UCSD-AML1 (cell line): ENCODE results near the gene SFXN5.
A peak's percentile ranks its signal among the peaks of the same experiment; 100 is the strongest.

ENCODE experiments used
- DNase-seq: peaks from one replicate; lab custom pipeline; 2025; ENCODE audit not compliant: unreplicated experiment; lab: John Stamatoyannopoulos, UW

SFXN5 gene

DNA sequence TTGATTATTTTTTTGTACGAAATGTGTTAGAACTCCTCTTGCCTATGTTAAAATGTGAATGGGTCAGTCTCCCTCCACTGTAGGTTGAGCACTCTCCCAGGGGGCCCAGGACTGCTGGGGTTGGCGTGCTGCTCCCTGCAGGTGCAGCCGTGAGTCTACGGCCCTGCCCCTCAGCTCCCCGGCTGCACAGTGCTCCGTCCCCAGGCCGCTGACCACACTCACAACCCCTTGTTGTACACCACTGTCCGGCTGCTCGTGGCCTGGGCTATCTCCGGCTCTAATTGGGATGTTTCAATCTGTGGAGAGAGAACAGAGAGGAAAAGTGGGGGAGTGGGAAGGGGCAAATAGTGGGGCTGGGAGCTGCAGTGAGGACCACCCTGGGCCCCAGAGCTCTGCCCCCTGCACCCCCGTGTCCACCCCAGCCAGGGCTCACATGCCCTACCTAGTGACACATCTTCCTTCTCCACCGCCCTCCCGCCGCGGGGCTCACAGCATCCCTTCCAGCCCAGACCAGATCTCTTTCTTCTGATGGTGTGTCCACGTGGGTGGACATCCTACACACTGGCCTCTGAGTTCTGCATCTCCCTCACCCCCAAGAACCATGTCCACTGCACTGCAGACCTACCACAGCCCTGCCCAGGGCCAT is 126.6 kb downstream of the SFXN5 start:
- DNase-seq: no peak

DNA sequence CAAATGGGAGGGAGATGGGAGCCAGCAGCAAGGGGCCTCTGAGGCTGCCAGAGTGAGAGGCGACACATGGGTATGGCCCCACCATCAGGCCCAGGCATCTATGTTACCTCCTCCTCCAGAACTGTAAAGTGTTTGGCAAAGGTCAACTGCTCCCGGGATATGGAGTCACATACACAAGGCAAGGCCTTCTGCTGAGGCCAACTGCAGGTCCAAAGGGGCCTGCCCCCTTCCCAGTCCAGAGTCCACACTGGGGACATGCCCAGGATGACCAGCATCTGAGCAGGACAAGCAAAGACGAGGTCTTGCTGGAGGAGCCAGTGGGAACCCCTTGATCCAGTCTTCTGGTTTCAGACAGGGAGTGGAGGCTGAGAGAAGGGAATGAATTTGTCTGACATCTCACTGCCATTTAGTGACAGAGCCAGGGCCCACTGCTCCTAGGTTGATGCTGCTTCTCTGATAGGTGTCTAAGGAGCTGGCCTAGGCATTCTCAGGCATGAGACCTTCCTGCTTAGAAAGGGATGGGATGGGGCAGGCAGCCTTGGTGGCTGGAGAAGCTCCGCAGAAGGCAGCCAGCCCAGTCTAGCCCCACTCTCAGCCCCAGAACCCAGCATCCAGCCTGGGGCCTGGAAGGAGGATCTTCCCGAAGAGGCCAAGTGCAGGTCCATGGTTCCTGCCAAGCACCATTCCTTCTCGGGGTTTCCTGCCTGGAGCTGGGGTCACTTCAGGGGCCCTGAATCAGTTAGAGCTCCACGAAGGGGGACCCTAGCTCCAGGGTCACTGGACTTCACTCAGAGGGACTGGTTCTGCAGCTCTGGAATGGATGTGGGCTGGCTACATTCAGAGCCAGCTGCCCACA is 127.7 kb downstream of the SFXN5 start:
- no peak for DNase-seq

DNA sequence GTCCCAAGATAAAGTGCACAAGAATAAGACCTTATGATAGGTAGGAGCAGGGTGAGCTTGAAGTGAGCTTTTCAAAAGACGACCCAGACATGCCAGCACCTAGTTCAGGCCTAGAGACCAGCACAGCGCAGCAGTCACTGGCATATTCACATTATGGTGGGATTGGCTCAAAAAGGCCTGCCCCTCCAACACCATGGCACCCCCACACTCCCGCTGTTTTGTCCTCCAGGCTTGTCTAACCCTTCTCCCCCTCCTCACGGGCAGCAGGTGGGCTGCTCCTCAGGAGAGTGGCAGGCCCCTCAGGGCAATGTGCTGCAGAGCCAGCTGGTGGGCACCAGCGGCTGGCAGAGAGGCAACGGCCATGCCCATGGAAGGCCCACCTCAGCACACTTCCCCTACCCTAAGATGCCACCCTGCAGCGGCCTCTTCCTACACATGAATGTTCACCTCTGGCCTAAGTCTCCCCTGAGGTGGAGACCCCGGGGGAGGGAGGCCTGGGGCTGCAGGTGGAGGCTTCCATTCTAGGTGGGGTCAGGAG is 128.6 kb downstream of the SFXN5 start:
- no peak for DNase-seq

DNA sequence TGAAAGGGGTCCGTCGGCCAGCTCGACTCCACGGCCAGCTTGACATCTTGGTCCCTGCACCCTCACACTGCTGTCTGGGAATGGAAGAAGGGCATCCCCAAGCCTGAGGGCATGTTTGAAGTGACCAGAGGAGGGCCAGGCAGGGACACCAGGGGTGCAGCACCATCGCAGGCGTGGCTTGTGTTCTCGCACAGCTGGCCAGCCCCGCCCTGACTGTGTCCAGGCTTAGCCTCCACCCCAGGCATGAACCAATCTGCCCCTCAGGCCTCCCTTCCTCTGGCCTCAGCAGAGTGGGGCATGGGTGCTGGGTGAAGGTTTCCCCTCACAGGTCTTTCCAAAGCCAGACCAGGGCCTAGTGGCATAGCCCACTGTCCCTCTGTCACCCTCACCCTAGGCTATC is 129.2 kb downstream of the SFXN5 start:
- no peak for DNase-seq

DNA sequence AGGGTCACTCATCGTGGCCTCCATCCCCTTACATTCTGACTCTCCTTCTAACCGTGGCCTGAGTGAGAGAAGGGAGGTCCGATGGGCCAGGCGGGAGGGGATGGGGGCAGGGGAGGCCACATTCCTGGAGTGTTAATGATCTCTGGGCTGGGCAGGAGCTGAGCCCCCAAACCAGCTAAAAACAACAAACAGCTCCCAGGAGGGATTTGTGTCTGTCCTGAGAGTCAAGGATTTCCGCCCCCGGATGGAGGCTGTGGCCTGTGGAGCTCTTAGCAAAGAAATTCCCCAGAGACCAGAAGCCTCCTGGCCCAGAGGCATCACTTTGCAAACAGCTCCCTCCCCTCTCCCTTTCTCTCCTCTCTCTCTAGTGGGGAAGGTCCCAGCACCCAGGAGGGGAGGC is 130.7 kb downstream of the SFXN5 start:
- DNase-seq: no peak

DNA sequence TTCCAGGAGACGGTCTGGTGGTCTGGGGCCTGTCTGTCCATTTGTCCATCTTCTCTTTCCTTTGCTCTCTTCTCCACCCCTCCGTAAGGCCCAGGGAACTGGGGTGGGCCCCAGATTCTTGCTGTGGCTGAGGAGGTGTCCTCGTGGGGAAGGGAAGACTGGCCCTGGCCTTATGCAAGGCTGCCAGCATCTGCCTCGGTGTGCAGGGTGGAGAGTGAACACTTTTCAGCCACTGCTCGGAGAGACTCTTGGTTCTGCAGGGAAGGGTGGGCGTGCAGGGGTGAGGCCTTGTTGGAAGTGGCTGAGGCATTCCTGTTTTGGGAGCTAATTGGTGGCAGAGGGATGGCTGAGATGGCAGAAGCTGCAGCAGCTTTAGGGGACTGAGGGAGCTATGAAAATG is 131.2 kb downstream of the SFXN5 start:
- DNase-seq: no peak

DNA sequence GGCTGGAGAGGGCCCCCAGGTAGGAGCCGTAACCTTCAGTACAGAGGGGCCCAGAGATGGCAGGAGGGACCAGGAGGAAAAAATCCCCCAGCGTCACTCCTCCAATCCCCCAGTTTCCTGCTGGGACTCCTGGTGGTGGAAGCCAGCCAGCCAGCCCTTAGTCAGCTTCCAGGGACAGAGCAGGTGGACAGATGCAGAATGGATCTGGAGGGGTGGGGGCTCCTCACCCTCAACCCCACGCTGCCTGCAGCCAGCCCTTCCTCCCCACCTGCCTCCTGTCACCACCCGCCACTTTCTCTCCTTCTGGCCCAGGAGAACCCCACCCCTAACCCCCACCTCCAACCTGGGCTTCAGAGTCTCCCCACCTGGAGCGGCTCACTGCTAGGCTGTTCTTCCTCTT is 133.1 kb downstream of the SFXN5 start:
- DNase-seq: no peak

DNA sequence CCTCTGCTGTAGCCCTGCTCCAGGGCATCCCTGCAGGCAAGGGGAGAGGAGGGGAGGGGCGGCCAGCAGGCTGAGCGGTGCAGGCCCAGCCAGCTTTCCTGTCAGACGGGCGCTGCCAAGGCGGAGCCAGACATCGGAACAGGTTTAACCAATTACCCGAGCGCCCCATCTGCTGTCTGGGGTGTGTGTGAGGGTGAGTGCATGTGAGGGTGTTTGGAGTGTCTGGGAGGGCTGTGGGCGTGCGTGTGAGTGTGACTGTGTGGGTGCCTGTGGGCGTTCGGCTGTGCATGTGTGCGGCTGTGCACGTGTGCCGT is 134.2 kb downstream of the SFXN5 start:
- DNase-seq: no peak

DNA sequence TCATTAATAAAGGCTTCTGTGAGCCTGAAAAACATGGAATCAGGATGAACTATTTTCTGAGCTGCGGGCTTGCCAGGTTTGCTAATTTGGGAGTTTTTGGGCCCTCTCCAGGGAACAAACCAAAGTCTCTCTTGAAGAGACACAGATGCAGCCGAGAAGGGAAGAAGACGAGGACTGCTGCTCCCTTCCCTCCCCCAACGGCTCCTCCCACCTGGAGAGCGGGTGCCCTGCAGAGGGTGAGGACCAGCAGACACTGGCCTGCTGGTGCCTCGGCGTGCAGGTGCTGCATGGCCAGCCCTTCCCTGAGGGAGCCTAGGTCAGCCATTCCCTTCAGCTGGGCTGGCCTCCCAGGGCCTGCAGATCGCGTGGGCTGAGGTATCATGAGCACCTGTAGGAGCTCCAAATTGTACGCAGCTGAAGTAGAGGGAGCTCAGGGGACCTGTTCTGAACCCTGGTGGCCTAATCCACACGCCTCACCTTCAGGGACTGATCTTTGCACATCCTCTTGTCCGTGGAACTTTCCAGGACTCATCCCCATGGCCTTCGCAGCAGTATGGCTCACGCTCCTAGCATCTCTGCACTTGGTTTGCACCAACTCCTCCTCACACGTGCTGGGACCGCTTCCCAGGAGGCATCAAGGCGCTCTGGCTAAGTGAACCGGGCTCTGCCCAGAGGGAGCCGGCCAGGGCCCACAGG is 134.7 kb downstream of the SFXN5 start:
- DNase-seq: no peak

DNA sequence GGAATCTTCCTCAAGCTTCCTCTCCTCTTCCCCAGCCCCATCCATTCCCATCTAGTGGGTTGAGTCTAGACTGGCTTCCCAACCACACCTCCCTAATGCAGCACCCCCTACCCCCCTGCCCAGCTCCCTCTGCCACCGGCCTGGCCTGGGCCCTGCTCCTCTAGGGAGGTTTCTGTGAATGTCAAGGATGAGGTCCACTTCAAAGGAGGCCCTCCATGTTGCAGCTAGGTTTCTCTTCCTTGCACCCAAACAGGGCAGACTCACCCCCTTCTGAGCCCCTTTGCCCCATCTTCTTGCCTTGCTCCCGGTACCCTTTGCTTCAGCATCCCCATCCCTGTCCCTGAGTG is 135.9 kb downstream of the SFXN5 start:
- DNase-seq: no peak

DNA sequence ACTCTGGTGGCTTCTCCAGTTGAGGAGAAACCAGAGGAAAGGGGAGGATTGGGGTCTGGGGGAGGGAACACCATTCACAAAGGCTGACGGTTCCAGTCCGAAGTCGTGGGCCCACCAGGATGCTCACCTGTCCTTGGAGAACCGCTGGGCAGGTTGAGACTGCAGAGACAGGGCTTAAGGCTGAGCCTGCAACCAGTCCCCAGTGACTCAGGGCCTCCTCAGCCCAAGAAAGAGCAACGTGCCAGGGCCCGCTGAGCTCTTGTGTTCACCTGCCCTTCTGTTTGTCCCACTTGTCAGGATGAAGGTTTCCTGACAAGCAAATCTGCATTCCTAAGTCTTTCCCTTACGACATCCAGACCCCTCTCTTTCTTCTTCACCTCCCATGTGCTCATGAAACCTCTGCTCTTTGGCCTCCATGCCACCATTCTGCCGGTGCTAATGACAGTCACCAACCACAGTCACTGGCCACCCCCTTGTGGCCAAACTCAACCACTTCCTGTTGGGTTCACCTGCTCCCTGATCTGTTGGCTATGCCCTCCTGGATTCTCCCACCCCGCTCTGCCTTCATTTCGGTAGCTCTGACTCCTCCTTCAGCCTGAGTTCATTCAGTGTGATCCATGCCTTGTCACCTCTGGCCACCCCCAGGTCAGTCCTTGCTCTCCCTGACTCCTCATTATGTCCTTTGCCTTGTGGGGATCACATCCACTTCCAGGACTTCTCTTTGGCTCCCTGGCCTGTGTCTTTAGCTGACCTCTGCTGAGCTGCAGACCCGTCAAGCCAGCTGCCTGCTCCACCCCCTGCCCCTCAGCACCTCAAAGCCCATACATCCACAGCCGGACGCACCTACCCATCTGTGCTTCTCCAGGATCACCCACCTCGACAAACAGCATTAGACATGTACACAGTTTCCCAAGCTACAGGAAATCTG is 136.6 kb downstream of the SFXN5 start:
- peak; percentile 17 for DNase-seq

DNA sequence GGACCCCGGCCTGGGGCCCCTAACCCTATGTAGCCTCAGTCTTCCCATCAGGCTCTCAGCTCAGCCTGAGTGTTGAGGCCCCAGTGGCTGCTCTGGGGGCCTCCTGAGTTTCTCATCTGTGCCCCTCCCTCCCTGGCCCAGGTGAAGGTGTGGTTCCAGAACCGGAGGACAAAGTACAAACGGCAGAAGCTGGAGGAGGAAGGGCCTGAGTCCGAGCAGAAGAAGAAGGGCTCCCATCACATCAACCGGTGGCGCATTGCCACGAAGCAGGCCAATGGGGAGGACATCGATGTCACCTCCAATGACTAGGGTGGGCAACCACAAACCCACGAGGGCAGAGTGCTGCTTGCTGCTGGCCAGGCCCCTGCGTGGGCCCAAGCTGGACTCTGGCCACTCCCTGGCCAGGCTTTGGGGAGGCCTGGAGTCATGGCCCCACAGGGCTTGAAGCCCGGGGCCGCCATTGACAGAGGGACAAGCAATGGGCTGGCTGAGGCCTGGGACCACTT is 137.8 kb downstream of the SFXN5 start:
- DNase-seq: no peak

DNA sequence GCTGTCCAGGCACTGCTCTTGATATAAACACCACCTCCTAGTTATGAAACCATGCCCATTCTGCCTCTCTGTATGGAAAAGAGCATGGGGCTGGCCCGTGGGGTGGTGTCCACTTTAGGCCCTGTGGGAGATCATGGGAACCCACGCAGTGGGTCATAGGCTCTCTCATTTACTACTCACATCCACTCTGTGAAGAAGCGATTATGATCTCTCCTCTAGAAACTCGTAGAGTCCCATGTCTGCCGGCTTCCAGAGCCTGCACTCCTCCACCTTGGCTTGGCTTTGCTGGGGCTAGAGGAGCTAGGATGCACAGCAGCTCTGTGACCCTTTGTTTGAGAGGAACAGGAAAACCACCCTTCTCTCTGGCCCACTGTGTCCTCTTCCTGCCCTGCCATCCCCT is 138.3 kb downstream of the SFXN5 start:
- DNase-seq: no peak

DNA sequence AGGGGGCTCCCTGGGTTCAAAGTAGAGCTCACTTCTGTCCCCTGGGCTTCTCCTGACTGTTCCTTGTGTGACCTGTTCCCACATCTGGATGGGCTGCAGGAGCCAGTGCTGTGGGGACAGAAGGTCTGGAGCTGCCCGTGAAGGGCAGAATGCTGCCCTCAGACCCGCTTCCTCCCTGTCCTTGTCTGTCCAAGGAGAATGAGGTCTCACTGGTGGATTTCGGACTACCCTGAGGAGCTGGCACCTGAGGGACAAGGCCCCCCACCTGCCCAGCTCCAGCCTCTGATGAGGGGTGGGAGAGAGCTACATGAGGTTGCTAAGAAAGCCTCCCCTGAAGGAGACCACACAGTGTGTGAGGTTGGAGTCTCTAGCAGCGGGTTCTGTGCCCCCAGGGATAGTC is 138.7 kb downstream of the SFXN5 start:
- DNase-seq: no peak

DNA sequence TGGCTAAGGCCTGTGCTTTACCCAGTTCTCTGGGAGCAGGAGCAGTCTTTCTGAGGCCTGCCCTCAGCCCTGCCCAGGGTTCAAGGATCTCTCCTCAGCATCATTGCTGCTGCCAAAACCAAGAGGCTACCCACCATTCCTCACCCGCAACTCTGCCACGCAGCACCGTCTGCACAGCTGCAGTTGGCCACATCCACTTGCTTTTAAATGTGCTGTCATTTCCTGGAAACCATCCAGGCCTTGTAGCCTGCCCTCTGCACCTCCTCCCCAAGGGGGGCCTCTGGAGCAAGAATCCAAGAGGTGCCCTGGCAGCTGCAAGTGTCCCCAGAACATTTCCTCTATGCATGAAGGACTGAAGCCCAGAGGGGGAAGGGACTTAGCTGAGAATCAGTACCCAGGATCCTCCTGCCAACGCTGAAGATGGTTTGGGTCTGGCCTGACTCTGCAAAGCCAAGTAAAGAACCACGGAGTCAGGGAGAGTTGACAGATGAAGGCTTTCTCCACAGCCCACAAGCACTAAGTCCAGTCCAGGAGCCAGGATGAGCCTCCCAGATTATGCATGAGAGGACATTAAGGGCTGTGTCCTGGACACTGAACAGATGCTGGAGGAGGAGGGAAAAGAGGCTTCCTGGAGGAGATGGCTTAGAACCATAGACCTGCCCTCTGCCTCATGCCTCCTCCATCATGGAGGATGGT is 139.3 kb downstream of the SFXN5 start:
- DNase-seq: no peak

DNA sequence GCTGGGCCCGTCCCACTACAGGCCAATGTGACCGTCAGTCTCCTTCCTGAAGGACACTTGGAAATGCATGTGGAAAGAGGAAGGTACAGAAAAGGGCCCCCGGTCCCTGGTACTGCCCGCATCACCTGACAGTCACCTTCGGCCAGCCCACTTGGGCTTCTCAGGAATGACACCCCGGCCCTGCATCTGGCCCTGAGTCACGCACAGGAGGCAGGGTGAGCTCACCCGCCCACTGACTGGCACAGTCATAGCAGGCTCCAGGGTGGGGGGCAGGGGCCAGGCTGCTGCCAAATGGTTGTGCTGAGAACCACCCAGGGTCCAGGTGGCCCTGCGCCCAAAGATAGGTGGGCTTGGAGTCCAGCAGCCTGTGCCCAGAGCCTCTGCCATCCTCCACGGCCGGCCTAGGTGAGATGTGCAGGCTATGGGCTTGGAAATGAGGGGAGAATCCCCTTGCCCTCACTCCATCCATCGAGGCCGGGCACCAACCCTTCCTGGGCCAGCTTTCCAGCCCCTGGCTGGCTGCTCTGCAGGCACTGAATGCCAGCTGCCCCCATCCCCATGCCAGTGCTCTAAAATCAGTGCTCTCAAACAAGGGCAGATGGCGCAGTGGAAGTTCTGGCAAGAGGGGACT is 140.1 kb downstream of the SFXN5 start:
- DNase-seq: no peak

DNA sequence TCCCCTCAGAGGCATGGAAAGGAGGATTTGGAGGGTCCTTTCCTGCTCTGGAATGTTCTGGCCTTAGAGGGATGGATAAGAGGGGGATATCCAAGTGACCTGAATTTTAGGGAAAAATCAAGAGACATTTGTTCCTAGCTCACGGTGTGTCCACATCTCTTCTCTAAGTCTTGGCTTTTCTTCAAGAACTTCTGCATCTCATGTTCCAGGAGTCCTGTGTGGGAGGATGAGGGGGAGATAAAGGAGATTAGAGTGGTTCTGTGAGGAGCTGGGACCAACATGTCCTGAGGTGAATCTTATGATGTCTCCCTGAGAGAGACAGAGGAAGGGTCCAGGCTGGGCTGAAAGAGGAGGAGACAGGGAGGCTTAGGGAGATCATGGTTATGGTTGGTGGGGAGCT is 142.5 kb downstream of the SFXN5 start:
- DNase-seq: no peak

DNA sequence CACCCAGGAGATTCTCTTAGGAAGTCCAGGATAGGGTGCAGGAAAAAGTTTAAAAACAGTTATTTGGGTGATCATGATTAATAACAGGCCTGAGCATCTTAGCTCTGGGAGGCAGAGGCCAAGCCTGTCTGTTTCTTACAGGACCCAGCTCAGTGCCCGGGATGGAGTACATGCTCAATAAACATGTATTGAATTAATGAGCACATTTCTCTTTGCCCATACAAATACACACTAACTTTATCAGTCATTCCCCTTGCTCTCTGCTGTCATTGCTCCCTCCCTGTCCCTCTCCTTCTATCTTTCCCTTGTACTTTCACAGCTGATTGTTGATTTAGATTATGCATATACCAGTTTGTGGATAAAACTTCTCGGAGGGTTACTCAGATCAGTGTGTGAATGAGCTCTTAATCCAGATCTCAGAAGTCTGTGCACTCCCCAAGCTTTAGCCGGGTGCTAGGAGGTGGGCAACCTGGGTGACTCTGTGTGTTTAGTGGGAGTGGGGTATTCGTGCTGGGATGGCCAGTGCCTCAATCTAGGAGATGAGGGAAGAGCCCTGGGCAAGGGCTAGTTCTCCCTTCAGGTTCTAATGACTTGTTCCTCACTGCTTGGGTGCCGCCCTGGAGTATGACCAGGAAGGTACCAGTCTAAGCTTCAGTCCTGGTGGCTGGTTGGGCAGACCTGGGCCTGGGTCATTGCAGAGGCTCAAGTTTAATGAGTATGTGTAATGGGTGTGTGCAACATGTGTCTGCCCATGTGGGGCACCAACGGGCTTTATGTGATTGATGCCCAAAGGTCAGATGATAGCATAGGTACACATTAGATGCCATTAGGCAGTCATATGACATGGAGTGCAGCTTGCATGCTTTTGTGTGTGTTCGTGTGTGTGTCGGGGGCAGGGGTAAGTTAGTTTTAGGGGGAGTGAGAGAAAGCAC is 143.6 kb downstream of the SFXN5 start:
- no peak for DNase-seq
